ENCODE results near the gene CRHR1. TPM values are rescaled to one million over a fixed set of nuclear protein-coding genes. Genes with fewer than 3 reads are reported as not detected.
A peak's percentile ranks its signal among the peaks of the same experiment; 100 is the strongest.
"Not testable (repeated sequence)": the region's sequence is repeated elsewhere in the genome, so short reads cannot be mapped to it uniquely, and the experiment has no call there.

Gene CRHR1
- total RNA-seq, 1 donor from 2014 or later: 6.6 TPM

DNA sequence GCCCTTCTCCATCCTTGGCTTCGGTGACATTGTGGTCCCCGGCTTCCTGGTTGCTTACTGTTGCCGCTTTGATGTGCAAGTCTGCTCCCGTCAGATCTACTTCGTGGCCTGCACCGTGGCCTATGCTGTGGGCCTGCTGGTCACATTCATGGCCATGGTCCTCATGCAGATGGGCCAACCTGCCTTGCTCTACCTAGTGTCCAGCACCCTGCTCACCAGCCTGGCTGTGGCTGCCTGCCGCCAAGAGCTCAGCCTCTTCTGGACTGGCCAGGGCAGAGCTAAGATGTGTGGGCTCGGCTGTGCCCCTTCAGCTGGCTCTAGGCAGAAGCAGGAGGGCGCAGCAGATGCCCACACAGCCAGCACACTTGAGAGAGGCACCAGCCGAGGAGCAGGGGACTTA is 62.1 kb downstream of the CRHR1 start:
- no peak for DNase-seq

DNA sequence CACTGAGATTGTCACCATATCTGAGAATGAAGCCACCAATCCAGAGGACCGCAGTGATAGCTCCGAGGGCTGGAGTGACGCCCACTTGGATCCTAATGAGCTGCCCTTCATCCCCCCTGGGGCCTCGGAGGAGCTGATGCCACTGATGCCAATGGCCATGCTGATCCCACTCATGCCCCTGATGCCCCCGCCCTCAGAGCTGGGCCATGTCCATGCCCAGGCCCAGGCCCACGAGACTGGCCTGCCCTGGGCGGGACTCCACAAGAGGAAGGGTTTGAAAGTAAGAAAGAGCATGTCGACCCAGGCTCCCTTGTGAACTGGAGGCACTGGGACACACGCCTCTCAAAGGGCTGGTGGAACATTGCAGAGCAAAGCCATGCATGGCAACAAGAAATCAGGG is 62.5 kb downstream of the CRHR1 start:
- no peak for DNase-seq

DNA sequence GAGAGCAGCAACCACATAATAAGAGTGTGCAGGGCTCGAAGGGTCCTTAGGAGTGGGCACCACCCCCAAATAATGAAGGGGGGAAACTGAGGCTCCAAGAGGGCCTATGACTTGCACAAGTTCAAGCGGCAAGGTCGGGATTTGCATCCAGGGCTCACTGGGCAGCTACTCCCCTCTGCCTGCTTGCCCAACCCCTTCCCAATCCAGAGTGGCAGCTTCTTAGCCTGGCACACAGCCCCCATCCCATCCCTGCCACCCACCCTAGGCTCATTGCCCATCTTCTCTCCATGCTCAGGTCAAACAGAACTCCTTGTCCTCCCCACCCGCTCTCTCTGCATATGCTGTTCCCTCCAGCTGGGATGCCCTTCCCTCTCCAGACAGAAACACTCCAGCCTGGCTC is 63.0 kb downstream of the CRHR1 start:
- no peak for DNase-seq

DNA sequence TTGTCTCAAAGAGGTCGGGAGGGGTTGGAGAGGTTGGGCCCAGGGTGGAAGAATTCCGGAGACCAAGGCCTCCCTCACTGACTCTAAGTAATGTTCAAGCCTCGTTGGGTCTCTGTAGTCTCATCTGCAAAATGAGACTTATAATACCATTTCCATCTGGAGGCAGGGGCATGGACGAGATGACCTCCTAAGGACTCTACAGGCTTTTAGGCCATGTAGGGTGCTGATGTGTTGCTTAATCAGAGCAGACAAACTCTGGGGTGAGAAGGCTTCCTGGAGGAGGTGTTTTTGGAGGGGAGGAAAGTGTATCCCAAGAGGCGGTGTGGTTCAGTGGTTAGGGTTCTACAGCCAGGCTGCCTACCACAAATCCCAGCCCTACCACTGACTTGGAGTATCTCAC is 63.6 kb downstream of the CRHR1 start:
- no peak for DNase-seq

GRCh38 chr17:45848405-45848804 is 64.3 kb downstream of the CRHR1 start:
- no peak for DNase-seq

GRCh38 chr17:45848868-45849535 is 64.9 kb downstream of the CRHR1 start:
- DNase-seq: peak; percentile 51

DNA sequence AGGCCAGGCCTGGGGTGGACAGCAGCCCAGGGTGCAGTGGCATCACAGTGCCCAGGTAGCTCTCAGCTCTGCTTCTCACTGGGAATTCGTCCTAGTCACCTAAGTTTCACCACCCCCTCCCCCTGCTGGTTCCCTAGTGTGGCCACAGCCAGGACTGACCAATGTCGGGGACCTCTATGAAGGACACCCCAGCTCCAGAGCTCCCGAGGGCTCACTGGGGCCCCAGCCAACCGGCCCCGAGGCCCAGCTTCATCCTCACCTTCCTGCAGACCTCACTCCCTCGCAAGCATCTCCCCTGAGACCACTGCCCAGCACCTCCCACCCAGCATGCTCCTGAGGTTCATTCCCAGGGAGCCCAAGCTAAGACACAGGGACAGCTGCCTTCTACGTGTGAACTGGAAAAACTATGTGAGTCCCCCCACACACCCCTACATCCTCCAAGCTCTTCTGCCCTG is 65.4 kb downstream of the CRHR1 start:
- DNase-seq: no peak

GRCh38 chr17:45850011-45850410 is 65.9 kb downstream of the CRHR1 start:
- DNase-seq: no peak

- no peak for DNase-seq
Observed at GRCh38 chr17:45850468-45850867, 66.3 kb downstream of the CRHR1 start.

- DNase-seq: no peak
Observed at GRCh38 chr17:45851022-45851421, 66.9 kb downstream of the CRHR1 start.

DNA sequence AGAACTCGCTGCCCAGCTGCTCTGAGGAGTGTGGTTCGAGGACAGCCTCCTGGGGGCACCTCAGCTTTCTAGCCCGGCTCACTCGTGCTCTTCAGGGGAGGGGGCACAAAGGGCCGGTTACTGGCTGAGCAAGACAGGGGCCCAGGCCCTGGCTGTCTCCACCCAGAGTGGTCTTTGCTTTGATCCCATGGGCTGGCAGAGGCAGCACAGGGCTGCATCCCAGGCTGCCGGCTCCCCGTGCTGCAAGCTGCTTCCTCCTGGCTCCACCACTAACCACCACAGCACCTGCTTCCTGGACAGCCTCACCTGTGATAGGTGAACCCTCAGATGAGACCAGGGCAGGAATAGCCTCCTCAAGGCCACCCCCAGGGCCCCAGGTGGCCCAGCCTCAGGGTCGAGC is 67.3 kb downstream of the CRHR1 start:
- DNase-seq: no peak

GRCh38 chr17:45851873-45852272 is 67.8 kb downstream of the CRHR1 start:
- DNase-seq: no peak

GRCh38 chr17:45852535-45853297 is 68.6 kb downstream of the CRHR1 start:
- peak; percentile 35 for DNase-seq

DNA sequence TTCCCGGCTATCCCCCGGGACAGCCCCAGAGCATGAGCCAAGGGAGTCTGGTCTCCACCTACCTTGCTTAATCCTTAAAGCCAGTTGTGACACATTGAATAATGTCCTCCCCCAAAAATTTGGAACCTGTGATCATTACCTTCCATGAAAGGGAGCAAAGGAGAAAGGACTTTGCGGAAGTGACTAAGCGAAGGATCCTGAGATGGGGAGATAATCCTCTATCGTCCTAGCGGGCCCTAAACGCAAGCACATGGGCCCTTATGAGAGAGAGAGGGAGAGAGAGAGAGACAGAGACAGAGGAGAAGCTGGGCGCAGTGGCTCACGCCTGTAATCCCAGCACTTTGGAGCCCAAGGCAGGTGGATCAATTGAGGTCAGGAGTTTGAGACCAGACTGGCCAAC is 70.1 kb downstream of the CRHR1 start:
- no peak for DNase-seq

DNA sequence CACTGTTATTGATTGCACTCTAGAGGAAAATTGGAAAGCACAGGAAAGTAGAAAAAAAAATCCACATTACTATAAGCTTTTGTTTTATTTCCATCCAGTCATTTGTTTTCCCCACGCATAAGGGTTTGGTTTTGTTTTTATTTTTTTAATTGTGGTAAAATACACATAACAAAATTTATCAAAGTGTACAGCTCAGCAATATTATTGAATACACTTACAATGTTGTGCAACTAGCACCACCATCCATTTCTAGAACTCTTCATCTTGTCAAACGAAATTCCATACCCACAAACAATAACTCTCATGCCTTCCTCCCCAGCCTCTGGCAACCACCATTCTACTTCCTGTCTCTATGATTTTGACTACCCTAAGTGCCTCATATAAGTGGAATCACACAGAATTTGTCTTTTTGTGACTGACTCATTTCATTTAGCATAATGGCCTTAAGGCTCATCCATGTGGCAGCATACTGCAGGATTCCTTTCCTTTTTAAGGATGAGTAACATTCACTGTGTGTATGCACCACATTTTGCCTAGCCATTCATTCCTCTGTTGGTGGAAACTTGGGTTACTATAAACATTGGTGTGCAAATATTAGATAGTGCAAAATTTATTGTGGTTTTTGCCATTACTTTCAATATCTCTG is 71.7 kb downstream of the CRHR1 start:
- no peak for DNase-seq

- DNase-seq: no peak
Observed at GRCh38 chr17:45857977-45858708, 74.0 kb downstream of the CRHR1 start.

DNA sequence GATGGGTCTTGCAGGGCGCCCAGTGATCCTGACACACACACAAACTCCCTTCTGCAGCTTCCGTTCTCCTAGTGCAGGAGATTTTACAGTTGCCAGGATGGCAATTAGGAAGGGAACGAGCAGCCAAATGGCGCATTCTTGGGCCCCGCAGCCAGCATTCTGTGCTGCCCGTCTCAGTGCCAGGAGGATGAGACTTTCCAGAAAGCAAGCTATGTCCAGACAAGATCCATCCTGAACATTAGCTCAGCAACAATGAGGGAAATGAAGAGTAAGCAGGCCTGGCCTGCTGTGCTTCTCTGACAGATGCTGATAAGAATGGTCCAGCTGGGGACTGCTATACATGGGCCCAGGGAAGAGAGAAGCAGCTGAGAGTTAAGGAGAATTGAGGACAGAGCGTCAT is 77.0 kb downstream of the CRHR1 start:
- no peak for DNase-seq

DNA sequence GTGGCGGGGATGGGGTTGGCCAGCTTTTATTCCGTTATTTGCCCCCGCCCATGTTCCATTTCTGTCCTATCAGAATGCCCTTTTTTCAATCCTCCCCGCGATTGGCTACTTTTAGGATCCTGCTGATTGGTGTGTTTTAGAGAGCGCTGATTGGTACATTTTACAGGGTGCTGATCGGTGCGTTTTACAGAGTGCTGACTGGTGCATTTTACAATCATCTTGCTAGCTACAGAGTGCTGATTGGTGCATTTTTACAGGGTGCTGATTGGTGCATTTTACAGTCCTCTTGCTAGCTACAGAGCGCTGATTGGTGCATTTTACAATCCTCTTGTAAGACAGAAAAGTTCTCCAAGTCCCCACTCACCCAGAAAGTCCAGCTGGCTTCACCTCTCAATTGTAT is 78.0 kb downstream of the CRHR1 start:
- not testable (repeated sequence) for DNase-seq

DNA sequence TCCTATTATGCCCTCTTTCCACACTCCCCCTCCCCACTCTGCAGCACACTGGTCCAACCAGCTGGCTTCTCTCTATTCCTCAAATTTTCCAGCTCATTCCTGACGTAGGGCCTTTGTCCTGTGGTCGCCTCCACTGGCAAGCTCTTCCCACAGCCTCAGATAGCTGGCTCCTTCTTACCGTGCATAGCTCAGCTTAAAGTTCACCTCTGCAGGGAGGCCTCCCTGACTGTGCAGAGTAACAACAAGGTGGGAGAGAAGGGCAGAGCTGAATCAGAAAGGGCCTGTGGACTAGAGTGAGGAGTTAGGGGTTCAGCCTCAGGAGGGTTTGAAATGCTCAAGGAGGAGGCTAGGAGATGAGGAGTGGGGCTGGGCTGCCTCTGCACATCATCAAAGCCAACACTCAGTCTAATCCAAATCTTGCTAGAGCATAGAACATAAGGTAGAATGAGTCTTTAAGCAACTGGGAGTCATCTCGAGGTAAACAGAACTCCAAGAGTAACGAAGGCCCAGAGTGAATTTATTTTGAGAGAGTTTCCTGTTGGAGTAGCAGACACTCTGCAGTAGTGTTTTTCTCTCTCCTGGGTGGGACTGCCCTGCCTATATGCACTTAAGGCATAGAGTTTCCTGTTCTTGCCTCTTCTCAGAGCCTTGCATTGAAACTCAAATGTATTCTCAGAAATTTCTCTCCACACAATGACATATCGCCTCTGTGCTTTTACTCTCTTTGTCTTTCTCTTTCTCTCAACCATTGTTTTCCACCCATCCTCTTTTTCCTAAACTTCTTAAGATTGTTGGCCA is 79.9 kb downstream of the CRHR1 start:
- DNase-seq: no peak

DNA sequence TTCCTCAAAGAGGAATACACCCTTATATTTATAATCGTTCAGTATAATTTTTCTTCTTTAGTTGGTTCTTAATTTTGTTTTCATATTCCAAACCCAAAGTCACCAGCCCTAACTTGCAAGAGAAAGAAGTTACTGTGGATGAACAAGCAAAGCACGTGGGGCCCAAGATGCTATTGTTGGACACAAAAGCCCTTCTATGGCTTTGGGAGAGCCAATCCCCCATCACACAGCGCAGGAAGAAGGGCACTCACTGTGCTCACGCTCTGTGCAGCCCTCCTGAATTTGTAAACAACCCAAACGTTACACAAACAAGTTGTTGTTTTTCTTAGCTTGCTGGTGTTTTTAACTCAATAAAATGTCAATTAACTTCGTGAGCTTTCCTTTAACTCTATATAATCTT is 83.1 kb downstream of the CRHR1 start:
- DNase-seq: peak; percentile 72

GRCh38 chr17:45867702-45868101 is 83.6 kb downstream of the CRHR1 start:
- DNase-seq: no peak

DNA sequence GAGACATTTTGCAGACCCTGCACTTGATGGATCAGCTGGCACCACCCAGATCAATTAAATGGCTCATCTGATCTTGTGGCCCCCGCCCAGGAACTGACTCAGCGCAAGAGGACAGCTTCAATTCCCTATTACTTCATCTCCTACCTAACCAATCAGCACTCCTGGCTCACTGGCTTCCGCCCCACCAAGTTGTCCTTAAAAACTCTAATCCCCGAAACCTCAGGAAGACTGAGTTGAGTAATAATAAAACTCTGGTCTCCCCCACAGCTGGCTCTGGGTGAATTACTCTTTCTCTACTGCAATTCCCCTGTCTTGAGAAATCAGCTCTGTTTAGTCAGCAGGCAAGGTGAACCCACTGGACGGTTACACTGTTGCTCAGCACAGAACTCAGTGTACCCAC is 84.2 kb downstream of the CRHR1 start:
- no peak for DNase-seq
